HepG2 (cell line): ENCODE measurements around the gene RBCK1. TPM values are rescaled to one million over a fixed set of nuclear protein-coding genes. Genes with fewer than 3 reads are reported as not detected.

Source experiments
- ATAC-seq: fragments of 200-7000 bp; cut with Tn5 transposase; 3 replicates; pipeline ENCODE4 v1.9.1; 2020; ENCODE audit warnings: mild to moderate bottlenecking, moderate library complexity
- BruUV-seq: library from RNA; stranded (reverse); fragments of 400-500 nt; replicated peaks from 2 replicates; lab custom pipeline; 2021; lab: Mats Ljungman, UMichigan
- CTCF ChIA-PET: fragments of 300-600 bp; formaldehyde crosslinking; extraction: SDS; loops from one replicate; lab custom pipeline; 2021; ENCODE audit warnings: low total read pairs, inconsistent platforms, low intra/inter-chr PET ratio; lab: Yijun Ruan, JAX
- POLR2A ChIA-PET: fragments of 350-600 bp; sonication (Branson Sonifier 250); formaldehyde crosslinking; loops from one replicate; lab custom pipeline; 2020; ENCODE audit warnings: antibody characterized with exemption, inconsistent platforms; lab: Yijun Ruan, JAX
- DNase-seq: peaks from one replicate; pipeline ENCODE4 v3.0.0-alpha.2; 2015; ENCODE audit warnings: low spot score
- FAIRE-seq: peaks from 3 replicates; lab custom pipeline; 2011; peaks lifted over from hg19 to GRCh38; lab: Jason Lieb, UNC
- H2AFZ ChIP-seq: one replicate; pipeline ENCODE4 v1.6.1; 2011; ENCODE audit warnings: low read length, inconsistent platforms
- H3K27ac ChIP-seq: fragments of 300-600 bp; 3 replicates; pipeline ENCODE4 v1.8.0; 2011; ENCODE audit warnings: mixed run types, mild to moderate bottlenecking, mixed read lengths, low read length, inconsistent platforms; ENCODE audit not compliant: insufficient read depth; ENCODE audit errors: extremely low read length
- H3K27me3 ChIP-seq, 2 experiments: fragments of 200-600 bp in 1 of 2; 2 replicates in 1 of 2; 3 replicates in 1 of 2; pipeline versions ENCODE4 v1.6.0 to v1.8.0; 2011; ENCODE audit warnings: low read length in 2 of 2, mild to moderate bottlenecking in 2 of 2, moderate library complexity in 2 of 2, inconsistent platforms in 1 of 2; ENCODE audit not compliant: insufficient read depth in 2 of 2, control insufficient read depth in 1 of 2
- H3K36me3 ChIP-seq, 2 experiments: fragments of 200-600 bp in 1 of 2; replicated peaks in 1 of 2; 2 replicates in 1 of 2; 3 replicates in 1 of 2; pipeline versions ENCODE4 v1.5.1 to v1.8.0; 2011; ENCODE audit warnings: low read length in 2 of 2, inconsistent platforms in 1 of 2; ENCODE audit not compliant: insufficient read depth in 2 of 2, control insufficient read depth in 1 of 2
- H3K4me1 ChIP-seq: 2 replicates; pipeline ENCODE4 v1.5.1; 2012; ENCODE audit warnings: low read length, inconsistent platforms; ENCODE audit not compliant: insufficient read depth
- H3K4me2 ChIP-seq: 2 replicates; pipeline ENCODE4 v1.6.0; 2011; ENCODE audit warnings: low read depth, low read length, inconsistent platforms
- H3K4me3 ChIP-seq, 3 experiments: fragments of 200-600 bp in 1 of 3; sonication (generic), shearing (Covaris generic) in 1 of 3; replicated peaks in 1 of 3; 2 replicates each; pipeline ENCODE4 v1.5.1; 2011 to 2016; ENCODE audit warnings: low read length in 3 of 3, inconsistent platforms in 2 of 3, low read depth in 2 of 3, mild to moderate bottlenecking in 2 of 3, control low read depth in 1 of 3, mixed read lengths in 1 of 3; ENCODE audit not compliant: insufficient read depth in 1 of 3
- H3K79me2 ChIP-seq: one replicate; pipeline ENCODE4 v1.6.1; 2011; ENCODE audit warnings: low read length, inconsistent platforms; ENCODE audit not compliant: insufficient read depth
- H3K9ac ChIP-seq: 2 replicates; pipeline ENCODE4 v1.6.0; 2011; ENCODE audit warnings: mild to moderate bottlenecking, low read depth, low read length, inconsistent platforms; ENCODE audit not compliant: insufficient read depth
- H3K9me3 ChIP-seq: 2 replicates; pipeline ENCODE4 v1.5.1; 2012; ENCODE audit warnings: mild to moderate bottlenecking, low read length
- H4K20me1 ChIP-seq: 2 replicates; pipeline ENCODE4 v1.6.0; 2011; ENCODE audit warnings: inconsistent platforms, mild to moderate bottlenecking, low read length, moderate library complexity; ENCODE audit not compliant: insufficient read depth
- AGO2 ChIP-seq: fragments of 200-400 bp; formaldehyde crosslinking; optimal IDR thresholded peaks from 2 replicates; pipeline ENCODE3; 2017; ENCODE audit warnings: mild to moderate bottlenecking, low read depth, low read length, moderate library complexity
- EZH2 ChIP-seq: conservative IDR thresholded peaks from 2 replicates; pipeline ENCODE4 v1.6.1; 2012; ENCODE audit warnings: mild to moderate bottlenecking, low read depth, low read length, moderate library complexity
- HNRNPLL ChIP-seq: fragments of 200-400 bp; formaldehyde crosslinking; IDR thresholded peaks from 2 replicates; pipeline ENCODE4 v1.6.1; 2017; ENCODE audit warnings: mild to moderate bottlenecking, low read depth, low read length; ENCODE audit not compliant: poor library complexity, severe bottlenecking
- MTF1 ChIP-seq: sonication (generic); formaldehyde crosslinking; IDR thresholded peaks from 2 replicates; pipeline ENCODE4 v1.5.0; 2020; ENCODE audit warnings: missing genetic modification reagents
- NR2C2 ChIP-seq: sonication (generic); formaldehyde crosslinking; IDR thresholded peaks from 2 replicates; pipeline ENCODE4 v1.4.0; 2020; ENCODE audit warnings: missing genetic modification reagents, mild to moderate bottlenecking, moderate library complexity, borderline replicate concordance
- PHB2 ChIP-seq: fragments of 450-650 bp; IDR thresholded peaks from 2 replicates; pipeline ENCODE4 v1.6.1; 2018; ENCODE audit not compliant: partially characterized antibody
- RBM22 ChIP-seq: fragments of 200-400 bp; formaldehyde crosslinking; optimal IDR thresholded peaks from 2 replicates; pipeline ENCODE3; 2017; ENCODE audit warnings: mild to moderate bottlenecking, low read length, moderate library complexity
- SCMH1 ChIP-seq: sonication (generic); formaldehyde crosslinking; IDR thresholded peaks from 2 replicates; pipeline ENCODE4 v1.9.0; 2021; ENCODE audit warnings: missing genetic modification reagents, mild to moderate bottlenecking, borderline replicate concordance
- ZBTB38 ChIP-seq: sonication (generic); formaldehyde crosslinking; IDR thresholded peaks from 2 replicates; pipeline ENCODE4 v1.5.1; 2020; ENCODE audit warnings: mild to moderate bottlenecking, missing genetic modification reagents
- ZNF234 ChIP-seq: sonication (generic); formaldehyde crosslinking; conservative IDR thresholded peaks from 2 replicates; pipeline ENCODE4 v1.5.1; 2020; ENCODE audit warnings: mild to moderate bottlenecking, missing genetic modification reagents
- ZNF383 ChIP-seq: sonication (generic); formaldehyde crosslinking; IDR thresholded peaks from 2 replicates; pipeline ENCODE4 v1.4.0; 2020; ENCODE audit warnings: missing genetic modification reagents, mild to moderate bottlenecking, borderline replicate concordance
- WGBS: methylation state at CpG from one replicate; pipeline ENCODE4 v1.1.6; 2017; ENCODE audit warnings: low lambda C conversion rate; 5-methylcytosine and 5-hydroxymethylcytosine counted together
- in situ Hi-C: cut with HindIII; loops from 2 replicates; pipeline ENCODE4 v1.10.0; 2017; ENCODE audit warnings: low pct_unique_long_range_greater_than_20kb; ENCODE audit not compliant: extremely low pct_ligation_motif_present
- intact Hi-C: fragments of 100-400 bp; cut with micrococcal nuclease; formaldehyde crosslinking; loops from one replicate; pipeline ENCODE4 v1.10.0; 2022; ENCODE audit not compliant: unreplicated experiment
- polyA plus RNA-seq, 8 experiments: library from polyadenylated mRNA; depleted of rRNA in 3 of 8; stranded (reverse) in 7 of 8; unstranded in 1 of 8; fragments of >200 nt; fragmentation: Illumina TruSeq in 4 of 8; extraction: Trizol in 4 of 8; gene quantifications; 2 replicates each; pipeline versions ENCODE4 v1.2.1 to v1.2.3, GENCODE V29; 2011 to 2016; ENCODE audit warnings: low read depth in 4 of 8, missing spikeins in 1 of 8, mixed read lengths in 1 of 8; ENCODE audit not compliant: insufficient read depth in 1 of 8
- total RNA-seq, 5 experiments: library from RNA; depleted of rRNA; stranded (reverse); fragments of >200 nt; fragmentation: Illumina TruSeq; extraction: Trizol; gene quantifications; 2 replicates each; pipeline ENCODE4 v1.2.3, GENCODE V29; 2016; ENCODE audit warnings: low read depth in 1 of 5
- TF ChIP-seq, protein P1 (sequence below): sonication (generic); formaldehyde crosslinking; IDR thresholded peaks from 2 replicates; pipeline ENCODE4 v1.5.1; 2020; ENCODE audit warnings: mild to moderate bottlenecking, missing genetic modification reagents, moderate library complexity
- TF ChIP-seq, protein P2 (sequence below): sonication (generic); formaldehyde crosslinking; IDR thresholded peaks from 2 replicates; pipeline ENCODE4 v1.5.1; 2020; ENCODE audit warnings: missing genetic modification reagents, mild to moderate bottlenecking, borderline replicate concordance
- TF ChIP-seq, protein P3 (sequence below): sonication (generic); formaldehyde crosslinking; IDR thresholded peaks from 2 replicates; pipeline ENCODE4 v1.5.0; 2020; ENCODE audit warnings: mild to moderate bottlenecking, missing genetic modification reagents

RBCK1 gene
- total and polyA plus RNA-seq, 2 of the 13 experiments (the other 11 are each of a cell fraction or from before 2014, with no cell fraction given), result 149 to 215 TPM

DNA sequence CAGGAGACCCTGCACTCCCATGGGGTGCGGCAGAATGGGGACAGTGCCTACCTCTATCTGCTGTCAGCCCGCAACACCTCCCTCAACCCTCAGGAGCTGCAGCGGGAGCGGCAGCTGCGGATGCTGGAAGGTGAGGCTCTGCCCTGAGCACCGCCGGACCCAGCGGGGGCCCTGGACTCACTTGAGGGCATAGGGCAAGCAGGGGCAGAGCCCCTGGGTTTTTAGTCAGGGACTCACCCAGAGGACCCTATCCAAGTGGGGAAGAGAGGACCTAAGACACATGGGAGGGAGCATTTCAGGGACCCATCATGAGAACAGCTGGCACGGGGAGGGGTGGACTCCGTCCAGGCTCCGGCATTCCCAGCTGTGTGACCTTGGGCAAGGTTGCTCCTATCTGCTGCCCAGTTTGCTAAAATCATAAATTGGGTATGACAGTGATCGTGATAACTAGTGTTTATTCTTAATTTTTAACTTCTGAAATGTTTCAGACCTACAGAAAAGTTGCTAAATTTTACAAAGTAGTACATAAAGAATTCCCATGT lies 9.8 kb downstream of the RBCK1 start:
- H3K4me3 ChIP-seq, result no peak overlapping the region
- H3K36me3 ChIP-seq, result peaks cover 47 to 85% of the 10 kb centered on the region in 2 experiments
- TF ChIP-seq AGO2, result peak; percentile 7
- TF ChIP-seq ZNF383 (CRISPR knock-in tag), result no peak
- TF ChIP-seq, protein P1, sequence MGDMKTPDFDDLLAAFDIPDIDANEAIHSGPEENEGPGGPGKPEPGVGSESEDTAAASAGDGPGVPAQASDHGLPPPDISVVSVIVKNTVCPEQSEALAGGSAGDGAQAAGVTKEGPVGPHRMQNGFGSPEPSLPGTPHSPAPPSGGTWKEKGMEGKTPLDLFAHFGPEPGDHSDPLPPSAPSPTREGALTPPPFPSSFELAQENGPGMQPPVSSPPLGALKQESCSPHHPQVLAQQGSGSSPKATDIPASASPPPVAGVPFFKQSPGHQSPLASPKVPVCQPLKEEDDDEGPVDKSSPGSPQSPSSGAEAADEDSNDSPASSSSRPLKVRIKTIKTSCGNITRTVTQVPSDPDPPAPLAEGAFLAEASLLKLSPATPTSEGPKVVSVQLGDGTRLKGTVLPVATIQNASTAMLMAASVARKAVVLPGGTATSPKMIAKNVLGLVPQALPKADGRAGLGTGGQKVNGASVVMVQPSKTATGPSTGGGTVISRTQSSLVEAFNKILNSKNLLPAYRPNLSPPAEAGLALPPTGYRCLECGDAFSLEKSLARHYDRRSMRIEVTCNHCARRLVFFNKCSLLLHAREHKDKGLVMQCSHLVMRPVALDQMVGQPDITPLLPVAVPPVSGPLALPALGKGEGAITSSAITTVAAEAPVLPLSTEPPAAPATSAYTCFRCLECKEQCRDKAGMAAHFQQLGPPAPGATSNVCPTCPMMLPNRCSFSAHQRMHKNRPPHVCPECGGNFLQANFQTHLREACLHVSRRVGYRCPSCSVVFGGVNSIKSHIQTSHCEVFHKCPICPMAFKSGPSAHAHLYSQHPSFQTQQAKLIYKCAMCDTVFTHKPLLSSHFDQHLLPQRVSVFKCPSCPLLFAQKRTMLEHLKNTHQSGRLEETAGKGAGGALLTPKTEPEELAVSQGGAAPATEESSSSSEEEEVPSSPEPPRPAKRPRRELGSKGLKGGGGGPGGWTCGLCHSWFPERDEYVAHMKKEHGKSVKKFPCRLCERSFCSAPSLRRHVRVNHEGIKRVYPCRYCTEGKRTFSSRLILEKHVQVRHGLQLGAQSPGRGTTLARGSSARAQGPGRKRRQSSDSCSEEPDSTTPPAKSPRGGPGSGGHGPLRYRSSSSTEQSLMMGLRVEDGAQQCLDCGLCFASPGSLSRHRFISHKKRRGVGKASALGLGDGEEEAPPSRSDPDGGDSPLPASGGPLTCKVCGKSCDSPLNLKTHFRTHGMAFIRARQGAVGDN (CRISPR knock-in tag), result 0 out of 2 replicates have a peak, but pooled peaks have one; percentile 19
- no peak for TF ChIP-seq PHB2
- no peak for TF ChIP-seq ZBTB38 (CRISPR knock-in tag)
- TF ChIP-seq NR2C2 (CRISPR knock-in tag), result no peak
- TF ChIP-seq SCMH1 (CRISPR knock-in tag), result no peak
- no peak for TF ChIP-seq EZH2
- TF ChIP-seq HNRNPLL, result peak; percentile 13
- TF ChIP-seq, protein P2, sequence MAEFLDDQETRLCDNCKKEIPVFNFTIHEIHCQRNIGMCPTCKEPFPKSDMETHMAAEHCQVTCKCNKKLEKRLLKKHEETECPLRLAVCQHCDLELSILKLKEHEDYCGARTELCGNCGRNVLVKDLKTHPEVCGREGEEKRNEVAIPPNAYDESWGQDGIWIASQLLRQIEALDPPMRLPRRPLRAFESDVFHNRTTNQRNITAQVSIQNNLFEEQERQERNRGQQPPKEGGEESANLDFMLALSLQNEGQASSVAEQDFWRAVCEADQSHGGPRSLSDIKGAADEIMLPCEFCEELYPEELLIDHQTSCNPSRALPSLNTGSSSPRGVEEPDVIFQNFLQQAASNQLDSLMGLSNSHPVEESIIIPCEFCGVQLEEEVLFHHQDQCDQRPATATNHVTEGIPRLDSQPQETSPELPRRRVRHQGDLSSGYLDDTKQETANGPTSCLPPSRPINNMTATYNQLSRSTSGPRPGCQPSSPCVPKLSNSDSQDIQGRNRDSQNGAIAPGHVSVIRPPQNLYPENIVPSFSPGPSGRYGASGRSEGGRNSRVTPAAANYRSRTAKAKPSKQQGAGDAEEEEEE (CRISPR knock-in tag), result no peak
- TF ChIP-seq MTF1, result no peak
- TF ChIP-seq, protein P3, sequence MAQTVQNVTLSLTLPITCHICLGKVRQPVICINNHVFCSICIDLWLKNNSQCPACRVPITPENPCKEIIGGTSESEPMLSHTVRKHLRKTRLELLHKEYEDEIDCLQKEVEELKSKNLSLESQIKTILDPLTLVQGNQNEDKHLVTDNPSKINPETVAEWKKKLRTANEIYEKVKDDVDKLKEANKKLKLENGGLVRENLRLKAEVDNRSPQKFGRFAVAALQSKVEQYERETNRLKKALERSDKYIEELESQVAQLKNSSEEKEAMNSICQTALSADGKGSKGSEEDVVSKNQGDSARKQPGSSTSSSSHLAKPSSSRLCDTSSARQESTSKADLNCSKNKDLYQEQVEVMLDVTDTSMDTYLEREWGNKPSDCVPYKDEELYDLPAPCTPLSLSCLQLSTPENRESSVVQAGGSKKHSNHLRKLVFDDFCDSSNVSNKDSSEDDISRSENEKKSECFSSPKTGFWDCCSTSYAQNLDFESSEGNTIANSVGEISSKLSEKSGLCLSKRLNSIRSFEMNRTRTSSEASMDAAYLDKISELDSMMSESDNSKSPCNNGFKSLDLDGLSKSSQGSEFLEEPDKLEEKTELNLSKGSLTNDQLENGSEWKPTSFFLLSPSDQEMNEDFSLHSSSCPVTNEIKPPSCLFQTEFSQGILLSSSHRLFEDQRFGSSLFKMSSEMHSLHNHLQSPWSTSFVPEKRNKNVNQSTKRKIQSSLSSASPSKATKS (CRISPR knock-in tag), result no peak
- TF ChIP-seq RBM22, result peak; percentile 16
- TF ChIP-seq ZNF234 (CRISPR knock-in tag), result 0 out of 2 replicates have a peak, but pooled peaks have one; percentile 52
- 0 out of 3 replicates have a peak, but pooled peaks have one; percentile 4 for ATAC-seq
- H3K27ac ChIP-seq, result no peak overlapping the region
- H3K9me3 ChIP-seq, result no peaks in the 10 kb centered on the region
- WGBS, result 92% methylated on average over 12 of the region's 12 CpGs
- H3K4me2 ChIP-seq, result no peak overlapping the region
- CTCF ChIA-PET, result no interaction called here
- no peak for DNase-seq
- no peak overlapping the region for H3K9ac ChIP-seq
- in situ Hi-C loops, result no loop called here
- no TSS peak for BruUV-seq
- intact Hi-C loops, result no loop called here
- no peaks in the 10 kb centered on the region for H3K27me3 ChIP-seq
- H2AFZ ChIP-seq, result no peak overlapping the region
- no peaks in the 10 kb centered on the region for H4K20me1 ChIP-seq
- H3K4me1 ChIP-seq, result peaks cover 29% of the 10 kb centered on the region
- no peak for FAIRE-seq
- POLR2A ChIA-PET, result interaction anchor here (1.0 kb wide), 1 partner anchor 70 kb away, joined by 3 read pairs; no protein-coding TSS in a partner anchor
- H3K79me2 ChIP-seq, result peaks cover 30% of the 10 kb centered on the region
